SK-MEL-5 (cell line): ENCODE data around the gene GRM4. TPM values are rescaled to one million over a fixed set of nuclear protein-coding genes. Genes with fewer than 3 reads are reported as not detected.
"Not testable (repeated sequence)": the region's sequence is repeated elsewhere in the genome, so short reads cannot be mapped to it uniquely, and the experiment has no call there.

Source experiments
- DNase-seq: peaks from one replicate; pipeline ENCODE4 v3.0.0-alpha.2; 2016; ENCODE audit warnings: low read depth, low spot score
- in situ Hi-C: cut with HindIII; loops from 2 replicates; pipeline ENCODE4 v1.10.0; 2016; ENCODE audit warnings: low sequenced_read_pairs, high pct_unique_total_duplicates, low pct_unique_long_range_greater_than_20kb
- polyA plus RNA-seq, 2 experiments: library from polyadenylated mRNA; depleted of rRNA; stranded (reverse); fragments of >200 nt; gene quantifications; 2 replicates each; pipeline ENCODE4 v1.2.3, GENCODE V29; 2015
- total RNA-seq: library from RNA; depleted of rRNA; stranded (reverse); fragments of >200 nt; shearing (Covaris generic); gene quantifications from 2 replicates; pipeline ENCODE4 v1.2.3, GENCODE V29; 2014; rRNA removed

The GRM4 gene
- not detected in 2 replicates for total RNA-seq
- not detected in 2 replicates for polyA plus RNA-seq (2015; cell fraction: cytosol; rRNA removed)
- not detected in 2 replicates for polyA plus RNA-seq (2015; cell fraction: nucleus; rRNA removed)

- DNase-seq, result no peak
- in situ Hi-C loops, result no loop called here
These were observed at the start of gene GRM4 for GRCh38 chr6:34146021-34146782. Gene GRM4 (minus strand): TSS chr6:34146087. CDS start chr6:34133496, 12,591 bp downstream.

- no peak for DNase-seq
- in situ Hi-C loops, result no loop called here
These were observed 48.9 kb upstream of the GRM4 start for GRCh38 chr6:34194772-34195171.

- in situ Hi-C loops, result no loop called here
- DNase-seq, result peak; percentile 36
These were observed 44.7 kb upstream of the GRM4 start for GRCh38 chr6:34190504-34191122.

- no peak for DNase-seq
- in situ Hi-C loops, result no loop called here
These were observed 44.1 kb upstream of the GRM4 start for GRCh38 chr6:34189806-34190503.

- in situ Hi-C loops, DNase-seq: not testable (repeated sequence)
These were observed 38.8 kb upstream of the GRM4 start for GRCh38 chr6:34184726-34185125.

GRCh38 chr6:34182751-34183531 is 37.1 kb upstream of the GRM4 start:
- in situ Hi-C loops, result no loop called here
- DNase-seq, result no peak

- no peak for DNase-seq
- in situ Hi-C loops, result no loop called here
These were observed 36.0 kb upstream of the GRM4 start for GRCh38 chr6:34181908-34182307.

- DNase-seq, result no peak
- in situ Hi-C loops, result no loop called here
These were observed 33.3 kb upstream of the GRM4 start for GRCh38 chr6:34179106-34179720.

- in situ Hi-C loops, result no loop called here
- no peak for DNase-seq
These were observed 32.6 kb upstream of the GRM4 start for GRCh38 chr6:34178357-34179105.

GRCh38 chr6:34177181-34177591 is 31.3 kb upstream of the GRM4 start:
- in situ Hi-C loops, result no loop called here
- no peak for DNase-seq

- in situ Hi-C loops, result no loop called here
- DNase-seq, result no peak
These were observed 30.6 kb upstream of the GRM4 start for GRCh38 chr6:34176261-34177031.

- DNase-seq, result peak; percentile 45
- in situ Hi-C loops, result no loop called here
These were observed 29.0 kb upstream of the GRM4 start for GRCh38 chr6:34174846-34175399.

GRCh38 chr6:34172961-34173775 is 27.3 kb upstream of the GRM4 start:
- in situ Hi-C loops, result no loop called here
- no peak for DNase-seq

GRCh38 chr6:34170346-34170745 is 24.5 kb upstream of the GRM4 start:
- in situ Hi-C loops, result no loop called here
- peak; percentile 11 for DNase-seq

- in situ Hi-C loops, result no loop called here
- no peak for DNase-seq
These were observed 24.0 kb upstream of the GRM4 start for GRCh38 chr6:34169897-34170296.
